Esophagus muscularis mucosa (tissue), 4 donors: Measurements from ENCODE around the gene ARID4B.

ENCODE experiments used
- EP300 ChIP-seq: sonication (generic); formaldehyde crosslinking; IDR thresholded peaks from one replicate; pipeline ENCODE4 v1.6.1; 2017; ENCODE audit warnings: antibody characterized with exemption
- POLR2A ChIP-seq: fragments of 450-650 bp; IDR thresholded peaks from one replicate; pipeline ENCODE4 v1.6.1; 2017; ENCODE audit warnings: antibody characterized with exemption, moderate library complexity, mild to moderate bottlenecking, low read depth
- TF ChIP-seq, protein P1 (sequence below), 3 experiments: fragments of 200-600 bp in 2 of 3; fragments of 450-650 bp in 1 of 3; sonication (generic) in 2 of 3; IDR thresholded peaks; one replicate each; pipeline ENCODE4 v1.5.1; 2017 to 2019; ENCODE audit warnings: antibody characterized with exemption in 3 of 3, mild to moderate bottlenecking in 2 of 3, moderate library complexity in 1 of 3

GRCh38 chr1:235279694-235280093 is 48.3 kb downstream of the ARID4B start:
- TF ChIP-seq, protein P1, sequence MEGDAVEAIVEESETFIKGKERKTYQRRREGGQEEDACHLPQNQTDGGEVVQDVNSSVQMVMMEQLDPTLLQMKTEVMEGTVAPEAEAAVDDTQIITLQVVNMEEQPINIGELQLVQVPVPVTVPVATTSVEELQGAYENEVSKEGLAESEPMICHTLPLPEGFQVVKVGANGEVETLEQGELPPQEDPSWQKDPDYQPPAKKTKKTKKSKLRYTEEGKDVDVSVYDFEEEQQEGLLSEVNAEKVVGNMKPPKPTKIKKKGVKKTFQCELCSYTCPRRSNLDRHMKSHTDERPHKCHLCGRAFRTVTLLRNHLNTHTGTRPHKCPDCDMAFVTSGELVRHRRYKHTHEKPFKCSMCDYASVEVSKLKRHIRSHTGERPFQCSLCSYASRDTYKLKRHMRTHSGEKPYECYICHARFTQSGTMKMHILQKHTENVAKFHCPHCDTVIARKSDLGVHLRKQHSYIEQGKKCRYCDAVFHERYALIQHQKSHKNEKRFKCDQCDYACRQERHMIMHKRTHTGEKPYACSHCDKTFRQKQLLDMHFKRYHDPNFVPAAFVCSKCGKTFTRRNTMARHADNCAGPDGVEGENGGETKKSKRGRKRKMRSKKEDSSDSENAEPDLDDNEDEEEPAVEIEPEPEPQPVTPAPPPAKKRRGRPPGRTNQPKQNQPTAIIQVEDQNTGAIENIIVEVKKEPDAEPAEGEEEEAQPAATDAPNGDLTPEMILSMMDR (IDR thresholded peaks at IDR 0.05), result no peak
- TF ChIP-seq POLR2A (no peak), EP300 (no peak)
